A549 treated with CpdA at 1 μM for 4 hours (cell line): ENCODE data around the gene SUGCT. TPM values are rescaled to one million over a fixed set of nuclear protein-coding genes. Genes with fewer than 3 reads are reported as not detected.

ENCODE experiments used
- total RNA-seq: library from RNA; stranded (reverse); fragments of 200-300 nt; extraction: Qiagen RNA extraction; gene quantifications from 5 replicates; pipeline ENCODE4 v1.2.3, GENCODE V29; 2022; ENCODE audit warnings: low read depth

The SUGCT gene
- 0.89 to 1.5 TPM (median 1.4 TPM) in 5 replicates for total RNA-seq

GRCh38 chr7:40134428-40135316 lies at the start of gene SUGCT, which contains the start of gene MPLKIP:
Gene SUGCT, plus strand, starts transcription at chr7:40135005.
Gene MPLKIP, minus strand, starts transcription at chr7:40134622. Its CDS starts 55 bp downstream, at chr7:40134567.

Other genes starting within 250 kb of the SUGCT start
- 20.8 to 24.9 TPM (median 23.9 TPM) in 5 replicates for gene CDK13, start 184.7 kb upstream of the SUGCT start, total RNA-seq
- gene MPLKIP, start 383 bp upstream of the SUGCT start, total RNA-seq, result 33.0 to 43.3 TPM (median 39.3 TPM) in 5 replicates